Upper lobe of left lung (tissue), 6 donors: ENCODE data around the gene PPFIA4. TPM values are rescaled to one million over a fixed set of nuclear protein-coding genes. Genes with fewer than 3 reads are reported as not detected.

Source experiments
- ATAC-seq, 2 donors: fragments of 200-7000 bp; cut with Tn5 transposase; one replicate each; pipeline ENCODE4 v1.9.1; 2022; ENCODE audit warnings: mild to moderate bottlenecking in 2 of 2, moderate library complexity in 2 of 2; ENCODE audit not compliant: low FRiP score in 2 of 2
- DNase-seq, 2 donors: peaks; one replicate each; pipeline ENCODE4 v3.0.0-alpha.2; 2019 to 2020
- H3K27ac ChIP-seq, 4 donors: fragments of 200-600 bp; sonication (generic); one replicate each; pipeline ENCODE4 v1.5.1; 2016 to 2019
- H3K27me3 ChIP-seq, 4 donors: fragments of 200-600 bp; sonication (generic); one replicate each; pipeline ENCODE4 v1.5.1; 2017 to 2019
- H3K36me3 ChIP-seq, 4 donors: fragments of 200-600 bp; sonication (generic); one replicate each; pipeline ENCODE4 v1.5.1; 2016 to 2019
- H3K4me1 ChIP-seq, 4 donors: fragments of 200-600 bp; sonication (generic); one replicate each; pipeline ENCODE4 v1.5.1; 2018 to 2019
- H3K4me3 ChIP-seq, 4 donors: fragments of 200-600 bp; sonication (generic); one replicate each; pipeline ENCODE4 v1.5.1; 2017 to 2019; ENCODE audit warnings: mild to moderate bottlenecking in 2 of 4, moderate library complexity in 1 of 4
- H3K9me3 ChIP-seq, 4 donors: fragments of 200-600 bp; sonication (generic); one replicate each; pipeline ENCODE4 v1.5.1; 2018 to 2019
- EP300 ChIP-seq, 4 donors: sonication (generic); formaldehyde crosslinking; IDR thresholded peaks; one replicate each; pipeline ENCODE4 v1.5.1; 2017; ENCODE audit warnings: antibody characterized with exemption in 4 of 4, control low read depth in 2 of 4
- POLR2A ChIP-seq, 4 donors: fragments of 450-650 bp; IDR thresholded peaks; one replicate each; pipeline ENCODE4 v1.5.1; 2016 to 2017; ENCODE audit warnings: antibody characterized with exemption in 4 of 4, mild to moderate bottlenecking in 2 of 4
- POLR2AphosphoS5 ChIP-seq, 2 donors: sonication (generic); formaldehyde crosslinking; IDR thresholded peaks; one replicate each; pipeline ENCODE4 v1.5.1; 2017; ENCODE audit warnings: antibody characterized with exemption in 2 of 2
- WGBS, 2 donors: methylation state at CpG; one replicate each; pipeline ENCODE4 v1.1.5; 2017 to 2018; 5-methylcytosine and 5-hydroxymethylcytosine counted together
- total RNA-seq, 6 donors: library from RNA; depleted of rRNA in 4 of 6; stranded (reverse); fragments of >200 nt in 4 of 6; gene quantifications; one replicate each; pipeline versions ENCODE4 v1.1.0 to v1.2.1, GENCODE V29; 2016 to 2021
- TF ChIP-seq, protein P1 (sequence below), 6 experiments: fragments of 450-650 bp in 4 of 6; fragments of 200-600 bp in 2 of 6; sonication (generic) in 2 of 6; IDR thresholded peaks; one replicate each; pipeline ENCODE4 v1.5.1; 2016 to 2019; ENCODE audit warnings: antibody characterized with exemption in 6 of 6
- donor health status: DM: no; HTN: no; CAD: no; lungs with moderate emphysema.
- donor health status: DM: no; HTN: yes; CAD: no; lungs with severe emphysema.

PPFIA4 gene
- total RNA-seq, 6 donors from 2014 or later = 0.63 to 9.7 (median 1.6) TPM

DNA sequence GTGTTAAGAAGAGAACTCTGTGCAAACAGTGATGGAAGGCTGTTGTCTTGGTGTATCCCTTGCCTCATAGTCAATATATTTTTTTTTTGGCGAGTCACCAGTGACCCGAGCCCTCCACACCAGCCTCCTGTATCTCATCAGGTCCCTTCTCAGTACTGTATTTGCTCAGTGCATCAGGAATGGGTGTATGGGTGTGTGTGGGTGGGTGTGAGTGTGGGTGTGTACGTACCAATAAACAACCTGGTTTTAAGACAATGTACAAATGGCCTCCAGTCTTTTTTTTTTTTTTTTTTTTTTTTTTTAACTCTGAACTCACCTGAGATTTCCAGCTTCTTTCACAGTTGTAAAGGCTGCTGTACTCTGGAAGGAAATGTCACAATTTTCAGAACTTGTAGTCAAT lies 52.2 kb downstream of the PPFIA4 start:
- TF ChIP-seq POLR2A (IDR thresholded peaks at IDR 0.05) (no peak), EP300 (IDR thresholded peaks at IDR 0.05) (no peak), POLR2AphosphoS5 (IDR thresholded peaks at IDR 0.05) (no peak)
- TF ChIP-seq, protein P1, sequence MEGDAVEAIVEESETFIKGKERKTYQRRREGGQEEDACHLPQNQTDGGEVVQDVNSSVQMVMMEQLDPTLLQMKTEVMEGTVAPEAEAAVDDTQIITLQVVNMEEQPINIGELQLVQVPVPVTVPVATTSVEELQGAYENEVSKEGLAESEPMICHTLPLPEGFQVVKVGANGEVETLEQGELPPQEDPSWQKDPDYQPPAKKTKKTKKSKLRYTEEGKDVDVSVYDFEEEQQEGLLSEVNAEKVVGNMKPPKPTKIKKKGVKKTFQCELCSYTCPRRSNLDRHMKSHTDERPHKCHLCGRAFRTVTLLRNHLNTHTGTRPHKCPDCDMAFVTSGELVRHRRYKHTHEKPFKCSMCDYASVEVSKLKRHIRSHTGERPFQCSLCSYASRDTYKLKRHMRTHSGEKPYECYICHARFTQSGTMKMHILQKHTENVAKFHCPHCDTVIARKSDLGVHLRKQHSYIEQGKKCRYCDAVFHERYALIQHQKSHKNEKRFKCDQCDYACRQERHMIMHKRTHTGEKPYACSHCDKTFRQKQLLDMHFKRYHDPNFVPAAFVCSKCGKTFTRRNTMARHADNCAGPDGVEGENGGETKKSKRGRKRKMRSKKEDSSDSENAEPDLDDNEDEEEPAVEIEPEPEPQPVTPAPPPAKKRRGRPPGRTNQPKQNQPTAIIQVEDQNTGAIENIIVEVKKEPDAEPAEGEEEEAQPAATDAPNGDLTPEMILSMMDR (IDR thresholded peaks at IDR 0.05) = no peak
- ATAC-seq (no peak), DNase-seq (no peak)
- peaks cover 8 to 20% (median 14%) of the 10 kb centered on the region in 4 donors for H3K4me1 ChIP-seq
- H3K36me3 ChIP-seq = no peaks in the 10 kb centered on the region
- peaks cover 0 to 11% (median 4%) of the 10 kb centered on the region in 4 donors for H3K27me3 ChIP-seq
- WGBS, 2 donors = 79 to 84% methylated on average over 3 of the region's 3 CpGs
- no peaks in the 10 kb centered on the region for H3K9me3 ChIP-seq
- no peak overlapping the region for H3K27ac ChIP-seq
- no peak overlapping the region for H3K4me3 ChIP-seq

DNA sequence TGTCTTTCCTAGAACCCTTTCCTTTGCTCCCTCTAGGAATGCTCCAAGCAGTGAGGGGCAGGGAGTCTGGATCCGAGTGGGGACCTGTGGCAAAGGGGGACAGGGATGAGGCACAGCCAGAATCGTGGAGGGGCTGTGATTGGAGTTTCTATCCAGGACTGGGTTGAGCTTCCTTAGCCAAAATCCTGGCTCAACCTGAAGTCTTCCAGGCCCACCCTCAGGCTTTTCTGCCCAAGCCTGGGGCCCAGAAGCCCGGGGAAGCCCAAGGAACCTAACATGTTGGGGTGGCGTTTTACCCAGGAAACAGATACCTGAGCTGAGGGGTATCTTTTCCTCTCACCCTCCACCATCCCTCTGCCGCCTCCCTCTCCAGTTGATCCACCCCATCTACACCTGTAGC lies 54.2 kb downstream of the PPFIA4 start:
- no peak overlapping the region for H3K4me3 ChIP-seq
- ATAC-seq (no peak), DNase-seq (no peak)
- WGBS, 2 donors = 91 to 93% methylated on average over 5 of the region's 5 CpGs
- peaks cover 0 to 7% (median 2%) of the 10 kb centered on the region in 4 donors for H3K27me3 ChIP-seq
- TF ChIP-seq POLR2AphosphoS5 (IDR thresholded peaks at IDR 0.05) (no peak), POLR2A (IDR thresholded peaks at IDR 0.05) (no peak), EP300 (IDR thresholded peaks at IDR 0.05) (no peak)
- TF ChIP-seq, protein P1 (IDR thresholded peaks at IDR 0.05) = no peak
- H3K9me3 ChIP-seq = no peaks in the 10 kb centered on the region
- H3K36me3 ChIP-seq = no peaks in the 10 kb centered on the region
- H3K27ac ChIP-seq = no peak overlapping the region
- H3K4me1 ChIP-seq = peaks cover 7 to 16% (median 9%) of the 10 kb centered on the region in 4 donors

DNA sequence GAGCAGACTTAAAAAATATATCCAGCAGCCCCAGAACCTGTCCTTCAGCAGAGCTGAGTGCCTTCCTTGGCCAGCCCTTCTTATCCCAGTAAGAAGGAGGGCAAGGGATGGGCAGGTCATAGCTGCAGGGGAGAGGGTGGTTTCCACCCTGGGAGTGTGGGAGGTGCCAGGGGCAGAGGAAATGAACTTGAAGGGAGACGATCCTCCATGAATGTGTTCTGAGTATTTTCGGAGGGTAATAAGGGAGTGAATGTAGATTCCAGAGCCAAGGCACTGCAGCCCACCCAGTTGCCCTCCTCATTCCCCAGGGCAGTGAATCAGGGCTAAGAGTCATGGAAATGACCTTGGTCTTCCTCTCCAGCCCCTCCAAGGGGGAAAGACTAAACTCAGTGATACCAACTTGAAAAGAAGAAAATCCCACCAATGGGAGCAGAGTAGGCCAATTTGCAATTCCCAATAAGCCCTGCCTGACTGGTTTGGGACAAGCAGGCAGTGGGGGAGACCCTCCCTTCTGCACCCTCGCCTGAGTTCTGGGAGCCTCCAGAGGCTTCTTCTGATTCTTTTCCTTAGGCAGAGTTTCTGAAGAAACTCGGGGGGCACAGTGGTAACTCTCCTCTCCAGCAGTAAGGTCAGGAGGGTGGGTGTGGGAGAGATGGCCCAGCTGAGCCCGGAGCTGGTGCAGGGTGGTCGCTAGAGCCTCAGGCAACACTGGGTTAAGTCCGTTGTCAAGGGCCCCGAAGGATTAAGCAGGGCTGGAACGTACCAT lies 55.4 kb downstream of the PPFIA4 start:
- Histone ChIP-seq H3K27ac (no peak overlapping the region), H3K36me3 (no peaks in the 10 kb centered on the region), H3K4me3 (no peak overlapping the region), H3K9me3 (no peaks in the 10 kb centered on the region), H3K4me1 (peaks cover 0 to 7% (median 0%) of the 10 kb centered on the region in 4 donors), H3K27me3 (no peaks in the 10 kb centered on the region)
- no peak for ATAC-seq
- 71 to 78% methylated on average over 9 of the region's 9 CpGs for WGBS, 2 donors
- no peak for DNase-seq
- TF ChIP-seq, protein P1 (IDR thresholded peaks at IDR 0.05) = no peak
- no peak for TF ChIP-seq POLR2A (IDR thresholded peaks at IDR 0.05)
- no peak for TF ChIP-seq EP300 (IDR thresholded peaks at IDR 0.05)
- no peak for TF ChIP-seq POLR2AphosphoS5 (IDR thresholded peaks at IDR 0.05)

DNA sequence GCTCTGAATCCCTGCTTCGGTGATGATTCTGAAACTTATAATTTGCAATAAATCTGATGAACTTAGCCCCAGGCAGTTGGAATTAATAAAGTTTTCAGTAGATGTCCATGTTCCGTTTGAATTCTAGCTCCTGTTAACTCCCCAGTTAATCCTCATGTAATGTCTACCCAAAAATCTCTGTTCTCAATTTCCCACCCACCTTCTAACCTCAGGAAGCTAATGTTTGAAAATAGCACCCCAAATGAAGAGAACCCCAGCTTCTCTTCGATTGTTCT lies 55.9 kb downstream of the PPFIA4 start:
- H3K27me3 ChIP-seq = no peaks in the 10 kb centered on the region
- TF ChIP-seq POLR2A (IDR thresholded peaks at IDR 0.05) = no peak
- TF ChIP-seq EP300 (IDR thresholded peaks at IDR 0.05) = no peak
- TF ChIP-seq, protein P1 (IDR thresholded peaks at IDR 0.05) = no peak
- no peak for TF ChIP-seq POLR2AphosphoS5 (IDR thresholded peaks at IDR 0.05)
- 78 to 80% methylated on average over 3 of the region's 3 CpGs for WGBS, 2 donors

More for the DNA sequence above, 55.9 kb downstream of the PPFIA4 start:
- Histone ChIP-seq H3K27ac (no peak overlapping the region), H3K4me3 (no peak overlapping the region), H3K36me3 (no peaks in the 10 kb centered on the region), H3K4me1 (peaks cover 0 to 7% (median 0%) of the 10 kb centered on the region in 4 donors), H3K9me3 (no peaks in the 10 kb centered on the region)
- DNase-seq = no peak
- ATAC-seq = no peak
